HG03520 (cell line): ENCODE results near the gene ELL3.
"Not testable (repeated sequence)": the region's sequence is repeated elsewhere in the genome, so short reads cannot be mapped to it uniquely, and the experiment has no call there.

Experiments used
- ATAC-seq: cut with Tn5 transposase; IDR thresholded peaks from one replicate; pipeline ENCODE4 v1.9.1; 2021; ENCODE audit warnings: mild to moderate bottlenecking, moderate library complexity; ENCODE audit not compliant: unreplicated experiment

ELL3 gene

DNA sequence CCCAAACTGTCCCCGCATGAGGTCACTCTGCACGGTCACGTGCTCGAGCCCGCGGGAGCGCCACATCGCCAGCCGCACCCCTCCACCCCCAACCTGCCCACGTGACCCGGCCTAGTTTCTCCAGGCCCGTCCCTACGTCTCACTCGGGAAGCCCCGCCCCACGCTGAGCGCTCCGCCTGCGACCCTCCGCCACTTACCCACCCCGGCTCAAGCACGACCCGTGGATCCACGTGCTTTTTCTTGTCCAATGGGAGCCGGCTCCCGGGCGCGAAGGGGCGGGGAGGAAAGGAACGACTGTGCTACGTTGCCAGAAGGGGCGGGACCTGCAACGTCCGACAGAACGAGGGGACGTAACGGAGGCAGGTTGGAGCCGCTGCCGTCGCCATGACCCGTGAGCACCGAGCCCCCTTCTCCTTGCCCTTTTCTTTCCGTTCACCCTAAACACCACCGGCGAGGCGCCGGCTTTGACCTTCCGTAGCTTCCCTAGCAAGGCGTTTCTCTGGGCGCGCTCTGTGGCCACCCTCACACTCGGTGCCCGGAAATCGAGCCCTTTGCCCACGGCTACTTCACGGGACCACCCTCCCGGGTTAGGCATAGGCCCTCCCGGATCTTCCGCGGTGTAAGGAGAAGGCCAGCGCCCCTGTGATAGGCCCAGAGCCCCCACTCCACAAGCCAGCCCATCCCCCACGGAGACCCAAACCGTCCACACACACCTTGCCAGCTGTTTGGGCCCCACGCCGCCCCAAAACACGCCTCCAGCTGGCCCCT, 15.4 kb upstream of the ELL3 start, which contains the start of gene SERF2:
SERF2 (plus strand) TSS at position 328 of the 768 bp plus-strand sequence; CDS start at position 385, 57 bp downstream.
- peak; percentile 83 for ATAC-seq

DNA sequence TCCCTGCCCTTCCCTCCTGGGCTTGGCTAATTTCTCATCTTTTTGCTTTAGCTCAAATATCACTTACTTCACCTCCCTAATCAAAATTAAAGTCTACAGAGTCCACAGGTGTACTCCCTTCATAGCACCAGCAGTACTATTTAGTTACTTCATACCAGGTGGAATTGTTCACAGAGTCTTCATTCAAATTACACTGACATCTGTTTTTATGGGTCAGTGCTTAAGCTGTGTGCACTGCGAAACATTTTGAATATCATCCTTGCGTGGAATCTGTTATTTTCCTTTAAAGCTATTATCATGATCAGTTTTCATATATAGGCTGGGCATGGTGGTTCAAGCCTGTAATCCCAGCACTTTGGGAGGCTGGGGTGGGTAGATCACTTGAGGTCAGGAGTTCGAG, 12.6 kb upstream of the ELL3 start:
- ATAC-seq: no peak

DNA sequence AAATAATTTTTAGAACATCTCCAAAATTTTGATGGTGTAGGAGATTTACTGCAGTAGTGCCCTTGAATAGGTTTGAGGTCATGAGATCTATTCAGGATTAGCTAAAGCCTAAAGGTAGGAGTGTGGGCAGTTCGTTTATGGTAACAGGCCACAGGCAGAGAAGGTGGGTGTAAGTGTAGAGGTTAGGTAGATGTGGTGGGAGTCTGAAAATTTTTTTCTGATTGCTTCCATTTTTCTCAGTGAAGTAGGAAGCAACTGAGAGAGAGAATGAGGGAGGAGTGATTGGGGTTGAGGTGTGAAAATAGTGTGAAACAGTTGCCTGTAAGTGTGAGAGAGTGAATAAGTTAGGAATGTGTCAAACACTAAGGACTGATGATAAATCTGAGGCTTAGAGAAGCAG, 2.2 kb upstream of the ELL3 start:
- ATAC-seq: no peak

DNA sequence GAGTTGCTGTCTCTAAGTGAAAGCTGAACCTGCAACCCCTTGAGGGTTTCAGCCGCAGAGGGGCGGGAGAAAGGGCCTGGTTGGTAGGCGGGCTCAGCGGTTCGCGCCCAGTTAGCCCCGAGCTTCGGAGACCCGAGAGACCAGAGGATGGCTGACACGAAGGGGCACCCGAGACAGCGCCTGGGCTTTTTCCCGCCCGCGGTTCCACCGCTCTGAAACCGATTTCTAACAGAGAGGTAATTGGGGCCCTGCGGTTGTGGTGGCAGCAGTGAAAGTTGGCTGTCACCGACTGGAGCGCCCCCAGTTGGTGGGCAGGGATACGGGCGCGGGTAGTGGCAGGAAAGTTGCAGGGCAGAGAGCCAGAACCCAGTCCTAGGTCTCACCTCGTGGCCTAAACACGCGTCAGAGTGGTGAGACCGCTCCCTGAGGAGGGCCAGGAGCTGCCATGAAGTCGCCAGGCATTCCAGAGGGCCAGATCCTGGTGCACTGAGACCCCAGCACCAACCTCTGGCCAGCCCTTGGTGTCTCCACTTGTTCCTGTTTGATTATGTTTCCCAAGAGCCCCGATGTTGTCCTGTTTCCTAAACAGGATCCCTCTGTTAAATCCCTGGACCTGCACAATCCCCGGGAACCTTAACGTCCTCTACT, 625 bp upstream of the ELL3 start:
- ATAC-seq: peak; percentile 40

DNA sequence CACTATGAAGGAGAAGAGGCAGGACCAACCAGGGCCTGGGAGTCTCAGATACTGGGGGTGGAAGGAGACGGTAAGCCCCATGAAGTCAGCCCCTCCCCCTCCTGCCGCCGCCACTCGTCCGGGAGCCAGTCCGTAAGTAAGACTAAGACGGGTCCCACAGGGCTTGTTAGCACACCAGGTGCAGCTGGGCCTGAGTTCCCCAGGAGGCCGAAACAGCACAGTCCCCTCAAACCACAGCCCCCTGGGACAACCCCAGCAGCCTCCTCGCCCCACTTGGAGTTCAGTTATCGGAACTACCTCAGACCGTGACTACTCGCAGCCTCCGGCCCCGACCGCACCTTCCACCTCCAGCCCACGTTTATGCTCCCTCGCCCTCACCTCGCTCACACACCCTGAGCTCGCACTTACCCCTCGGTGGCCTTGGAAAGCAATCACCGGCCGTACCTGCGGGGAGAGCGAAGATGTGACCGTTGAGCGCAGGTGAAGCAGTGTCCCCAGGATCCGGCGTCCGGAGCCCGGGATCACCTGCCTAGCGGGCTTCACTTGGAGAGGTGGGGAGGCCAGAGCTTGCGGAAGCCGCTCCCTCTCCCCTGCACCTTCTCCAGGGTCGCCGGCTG, 557 bp downstream of the ELL3 start:
- peak; percentile 47 for ATAC-seq

DNA sequence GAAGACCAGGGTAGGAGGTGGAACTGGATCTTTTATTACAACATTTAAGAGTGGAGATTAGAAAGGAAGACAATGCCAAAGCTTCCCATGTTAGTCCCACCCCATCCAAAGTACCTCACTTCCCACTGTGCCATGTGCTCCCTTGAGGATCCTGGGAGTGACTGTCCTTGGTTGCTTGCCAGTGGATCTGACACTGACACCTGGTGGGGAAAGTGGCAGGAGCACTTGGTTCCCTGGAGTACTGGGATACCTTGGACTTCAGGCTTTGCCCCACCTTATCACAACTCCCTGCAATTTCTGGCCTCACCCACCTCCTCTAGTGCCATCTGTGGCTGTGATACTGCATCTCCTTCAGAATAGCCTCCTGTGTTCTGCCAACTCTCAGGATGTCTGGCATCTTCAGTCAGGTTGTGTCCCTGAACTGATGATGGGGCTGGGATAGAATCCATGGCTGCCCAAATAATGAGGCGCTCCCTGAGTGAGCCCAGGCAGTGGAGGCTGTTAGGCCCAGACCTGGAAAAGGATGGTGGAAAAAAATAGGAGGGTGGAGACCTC, 1.3 kb downstream of the ELL3 start:
- no peak for ATAC-seq

DNA sequence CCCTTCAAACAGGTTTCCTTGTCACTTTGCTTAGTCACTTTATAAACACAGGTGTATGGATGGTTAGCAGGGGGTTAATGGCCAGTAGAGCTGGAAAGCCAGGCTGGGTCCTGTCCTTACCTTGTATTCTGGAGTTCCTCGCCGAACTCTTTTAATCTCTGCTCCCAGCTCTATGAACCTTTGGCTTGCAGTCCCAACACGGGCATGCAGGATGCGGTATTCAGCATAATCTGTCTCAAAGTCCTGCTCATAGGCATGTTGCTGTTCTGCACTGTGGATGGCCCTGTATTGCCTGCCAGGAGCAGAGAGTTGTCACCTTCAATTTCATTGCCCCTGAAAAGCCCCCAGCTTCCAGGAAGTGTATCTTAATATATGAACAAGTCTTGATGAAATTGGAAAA, 2.7 kb downstream of the ELL3 start:
- ATAC-seq: no peak

DNA sequence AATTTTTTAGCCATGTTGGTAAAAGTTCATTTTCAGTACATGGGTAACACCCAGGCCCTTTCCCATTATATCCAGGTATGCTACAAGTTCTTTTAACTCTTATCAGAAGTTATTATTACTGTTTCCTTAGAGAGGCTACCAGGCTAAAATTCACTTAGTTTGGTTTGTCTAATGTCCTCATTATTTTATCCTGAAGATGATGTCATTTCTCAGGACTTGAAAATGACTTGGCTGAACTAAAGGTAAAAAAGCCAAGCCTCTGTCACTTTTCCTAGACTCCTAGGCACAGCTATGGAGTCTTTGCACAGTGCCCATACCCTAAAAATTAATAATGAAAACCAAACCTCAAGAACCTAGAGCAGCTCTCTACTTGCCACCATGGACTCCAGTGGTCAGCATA, 4.1 kb downstream of the ELL3 start:
- ATAC-seq: no peak

DNA sequence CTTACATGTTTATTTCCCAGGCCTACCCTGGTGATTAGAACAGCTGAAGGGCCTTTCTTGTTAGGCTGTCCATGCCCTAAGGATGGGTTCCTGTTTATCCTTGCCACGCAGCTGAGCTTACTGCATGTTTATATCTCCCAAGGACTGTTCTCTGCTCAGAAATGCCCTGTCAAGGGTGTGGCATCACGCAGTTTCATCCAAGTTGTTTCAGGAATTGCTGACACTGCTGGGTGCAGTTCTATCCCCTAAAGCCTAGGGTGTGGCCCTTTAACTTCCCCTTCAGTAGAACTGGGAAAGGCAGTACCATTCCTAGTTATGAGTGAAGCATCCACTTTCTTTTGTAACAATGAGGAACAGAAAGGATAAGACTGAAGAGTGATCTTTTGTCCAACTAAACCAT, 5.0 kb downstream of the ELL3 start:
- no peak for ATAC-seq

DNA sequence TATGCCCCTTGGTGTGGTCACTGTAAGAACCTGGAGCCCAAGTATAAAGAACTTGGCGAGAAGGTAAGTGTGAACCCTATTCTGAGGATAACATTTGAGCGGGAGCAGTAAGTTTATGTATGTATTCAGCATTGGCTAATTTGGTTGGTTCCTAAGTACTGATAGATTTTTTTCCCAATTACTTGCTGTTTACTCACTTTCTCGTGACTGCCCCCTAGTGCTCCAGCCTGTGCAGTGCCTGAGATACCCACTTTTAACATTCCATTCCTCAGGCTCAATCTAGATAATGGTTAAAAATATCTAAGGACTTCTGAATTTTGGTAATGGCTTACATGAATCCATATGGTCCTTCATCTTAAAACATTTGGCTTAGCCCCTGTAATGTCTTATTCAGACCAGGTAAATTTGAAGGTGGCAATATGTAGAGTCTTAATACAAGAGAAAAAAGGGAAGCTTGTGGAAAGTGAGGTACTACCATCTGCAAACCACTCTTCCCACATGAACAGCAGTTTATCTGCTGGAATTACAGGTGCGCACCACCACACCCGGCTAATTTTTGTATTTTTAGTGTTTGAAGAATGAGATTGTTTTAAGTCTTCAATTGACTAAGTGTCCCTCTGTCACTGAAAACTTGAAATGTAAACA, 7.1 kb downstream of the ELL3 start:
- ATAC-seq: no peak

DNA sequence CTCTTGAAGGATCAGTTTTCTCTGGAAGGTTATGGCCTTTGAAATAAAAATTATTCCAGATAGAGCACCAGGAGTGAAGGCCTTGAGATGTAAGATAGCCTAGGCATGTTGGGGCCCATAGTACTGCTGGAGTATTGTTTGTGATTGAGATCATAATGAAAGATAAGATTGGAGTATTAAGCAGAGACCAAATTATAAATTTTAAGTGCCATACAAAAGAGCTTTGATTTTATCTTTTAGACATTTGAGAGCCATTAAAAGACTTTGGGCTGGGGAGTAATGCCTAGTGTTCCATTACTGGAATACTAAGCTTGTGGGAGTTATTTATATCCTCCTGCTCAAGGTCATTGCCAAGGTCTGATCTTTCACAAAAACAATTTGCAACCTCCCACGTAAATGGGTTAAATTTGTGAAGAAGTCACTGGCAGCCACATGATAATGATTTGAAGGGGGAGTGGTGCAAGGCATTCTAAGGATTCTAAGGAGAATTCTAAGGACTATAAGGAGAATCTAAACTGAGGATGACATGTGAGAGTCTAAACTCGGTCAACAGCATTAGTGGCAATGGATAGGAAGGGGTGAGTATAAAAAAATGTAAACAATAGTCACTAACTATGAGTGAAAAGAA, 12.8 kb downstream of the ELL3 start:
- no peak for ATAC-seq

DNA sequence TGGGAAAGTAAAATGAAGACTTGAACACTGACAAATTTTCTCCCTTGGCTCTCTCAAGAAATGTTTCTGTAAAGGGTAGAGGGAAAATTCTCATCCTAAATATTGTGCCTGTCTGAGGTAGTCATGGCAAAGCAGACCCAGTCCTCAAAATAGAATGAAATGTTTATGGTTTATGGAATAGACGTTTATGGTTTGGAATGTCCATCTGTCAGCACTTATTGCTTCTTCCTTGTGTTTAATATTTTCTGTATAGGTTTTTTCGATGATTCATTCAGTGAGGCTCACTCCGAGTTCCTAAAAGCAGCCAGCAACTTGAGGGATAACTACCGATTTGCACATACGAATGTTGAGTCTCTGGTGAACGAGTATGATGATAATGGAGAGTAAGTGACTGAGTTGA, 13.9 kb downstream of the ELL3 start:
- no peak for ATAC-seq

DNA sequence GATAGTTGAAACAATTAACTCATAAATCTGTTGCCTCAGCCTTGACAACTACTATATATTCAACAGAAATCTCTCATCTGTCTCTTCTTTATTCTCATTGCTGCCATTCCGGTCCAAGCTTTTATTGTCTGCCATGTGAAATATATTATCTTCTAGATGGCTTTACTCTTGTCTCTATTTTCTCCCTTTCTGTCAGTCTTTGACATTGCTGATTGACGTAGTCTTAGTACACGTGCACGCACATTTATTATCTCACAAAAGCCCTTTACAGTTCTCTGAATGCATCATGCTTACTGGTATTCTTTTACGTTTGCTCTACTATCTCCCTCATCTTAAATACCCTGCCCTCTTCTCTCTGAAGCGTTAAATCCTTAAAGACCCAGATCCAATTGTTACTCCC, 24.9 kb downstream of the ELL3 start:
- no peak for ATAC-seq

DNA sequence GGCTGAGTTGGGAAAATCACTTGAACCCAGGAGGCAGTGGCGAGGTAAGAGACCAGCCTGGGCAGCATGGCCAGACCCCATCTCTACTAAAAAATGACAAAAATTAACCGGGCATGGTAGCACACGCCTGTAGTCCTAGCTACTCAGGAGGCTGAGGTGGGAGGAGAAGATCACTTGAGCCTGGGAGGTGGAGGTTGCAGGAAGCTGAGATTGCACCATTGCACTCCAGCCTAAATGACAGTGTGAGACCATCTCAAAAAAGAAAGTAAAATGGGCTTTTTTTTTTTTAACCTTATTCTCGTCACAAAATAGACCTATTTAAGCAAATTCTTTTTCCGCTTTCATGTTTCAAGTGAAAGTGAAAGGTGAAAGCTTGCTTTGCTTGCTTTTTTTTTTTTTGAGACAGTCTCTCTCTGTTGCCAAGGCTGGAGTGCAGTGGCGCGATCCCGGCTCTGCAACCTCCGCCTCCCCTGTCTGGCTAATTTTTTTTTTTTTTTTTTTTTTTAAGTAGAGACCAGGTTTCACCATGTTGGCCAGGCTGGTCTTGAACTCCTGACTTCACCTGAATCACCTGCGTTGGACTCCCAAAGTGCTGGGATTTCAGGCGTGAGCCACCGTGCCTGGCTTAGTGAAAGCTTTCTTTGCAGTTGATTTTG, 26.9 kb downstream of the ELL3 start:
- ATAC-seq: no peak

DNA sequence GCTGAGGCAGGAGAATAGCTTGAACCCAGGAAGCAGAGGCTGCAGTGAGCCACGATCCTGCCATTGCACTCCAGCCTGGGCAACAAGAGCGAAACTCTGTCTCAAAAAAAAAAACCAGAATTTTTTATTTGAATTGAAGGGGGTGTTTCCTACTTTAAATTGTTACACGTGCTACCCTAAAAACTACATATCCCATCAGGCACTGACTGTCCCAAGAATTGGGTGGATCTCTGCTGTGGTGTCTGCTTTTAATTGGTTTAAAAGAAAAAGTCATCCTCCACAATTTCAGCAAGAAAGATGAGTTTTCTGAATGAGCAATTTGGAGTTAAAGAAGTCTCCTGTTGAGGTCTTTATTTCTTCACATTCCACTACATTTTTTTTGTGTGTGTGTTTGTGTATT, 28.4 kb downstream of the ELL3 start:
- no peak for ATAC-seq

DNA sequence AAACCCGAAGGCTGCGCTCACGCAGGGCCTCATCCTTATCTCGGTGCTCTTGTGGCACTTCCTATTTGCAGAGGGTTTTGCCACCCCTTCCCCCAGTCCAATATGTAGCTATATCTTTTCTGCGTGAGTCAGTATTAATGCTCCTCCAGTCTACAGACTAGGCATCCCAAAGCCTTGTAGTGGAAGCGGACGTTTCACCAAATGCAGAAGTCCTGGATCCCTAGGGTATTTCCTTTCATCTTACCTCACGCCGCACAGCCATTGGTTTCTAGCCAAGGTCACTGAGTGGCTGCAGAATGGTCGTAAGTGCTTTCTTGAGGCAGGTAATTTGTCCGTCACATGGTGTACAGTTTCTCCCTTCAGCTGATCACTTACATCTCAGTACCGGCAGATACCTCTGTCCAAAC, 29.9 kb downstream of the ELL3 start:
- not testable (repeated sequence) for ATAC-seq

DNA sequence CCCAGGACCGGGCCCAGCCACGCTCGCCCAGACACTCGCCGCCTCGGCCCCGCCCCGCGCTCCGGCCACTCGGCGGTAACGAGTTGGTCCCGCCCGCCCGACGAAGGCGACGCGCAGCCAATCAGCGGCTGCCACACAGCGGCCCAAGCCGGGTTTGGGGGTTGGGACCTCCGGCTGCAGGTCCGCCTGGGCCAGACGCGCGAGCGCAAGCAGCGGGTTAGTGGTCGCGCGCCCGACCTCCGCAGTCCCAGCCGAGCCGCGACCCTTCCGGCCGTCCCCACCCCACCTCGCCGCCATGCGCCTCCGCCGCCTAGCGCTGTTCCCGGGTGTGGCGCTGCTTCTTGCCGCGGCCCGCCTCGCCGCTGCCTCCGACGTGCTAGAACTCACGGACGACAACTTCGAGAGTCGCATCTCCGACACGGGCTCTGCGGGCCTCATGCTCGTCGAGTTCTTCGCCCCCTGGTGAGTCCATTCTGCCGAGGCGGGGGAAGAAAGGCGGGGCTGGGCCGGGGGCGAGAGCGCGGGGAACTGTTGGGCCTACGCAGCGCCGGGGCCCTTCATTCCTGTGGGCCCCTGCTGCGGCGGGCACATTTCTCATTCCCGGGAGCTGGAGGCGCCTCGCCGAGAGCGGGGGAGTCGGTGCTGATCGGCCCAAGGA, 30.4 kb downstream of the ELL3 start, which contains the start of gene PDIA3:
PDIA3 (plus strand) TSS at position 194 of the 658 bp plus-strand sequence; CDS start at position 296, 102 bp downstream.
- peak; percentile 66 for ATAC-seq

DNA sequence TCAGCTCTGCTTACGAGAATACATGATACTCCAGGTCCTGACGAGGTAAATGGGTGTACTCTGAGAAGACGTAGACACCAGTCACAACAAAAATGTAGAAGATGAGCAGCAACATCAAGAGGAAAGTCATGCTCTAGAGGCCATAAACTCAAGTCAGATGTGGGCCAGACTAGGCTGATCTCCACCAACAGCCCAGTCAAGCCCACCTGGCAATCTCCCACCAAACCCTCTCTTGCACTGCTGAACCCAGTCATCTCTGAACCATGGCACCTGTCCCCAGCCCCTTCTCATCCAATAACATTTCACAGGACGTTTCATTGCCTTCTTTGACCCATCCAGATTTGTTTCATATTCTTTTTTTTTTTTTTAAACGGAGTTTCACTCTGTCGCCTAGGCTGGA, 41.4 kb downstream of the ELL3 start:
- no peak for ATAC-seq

DNA sequence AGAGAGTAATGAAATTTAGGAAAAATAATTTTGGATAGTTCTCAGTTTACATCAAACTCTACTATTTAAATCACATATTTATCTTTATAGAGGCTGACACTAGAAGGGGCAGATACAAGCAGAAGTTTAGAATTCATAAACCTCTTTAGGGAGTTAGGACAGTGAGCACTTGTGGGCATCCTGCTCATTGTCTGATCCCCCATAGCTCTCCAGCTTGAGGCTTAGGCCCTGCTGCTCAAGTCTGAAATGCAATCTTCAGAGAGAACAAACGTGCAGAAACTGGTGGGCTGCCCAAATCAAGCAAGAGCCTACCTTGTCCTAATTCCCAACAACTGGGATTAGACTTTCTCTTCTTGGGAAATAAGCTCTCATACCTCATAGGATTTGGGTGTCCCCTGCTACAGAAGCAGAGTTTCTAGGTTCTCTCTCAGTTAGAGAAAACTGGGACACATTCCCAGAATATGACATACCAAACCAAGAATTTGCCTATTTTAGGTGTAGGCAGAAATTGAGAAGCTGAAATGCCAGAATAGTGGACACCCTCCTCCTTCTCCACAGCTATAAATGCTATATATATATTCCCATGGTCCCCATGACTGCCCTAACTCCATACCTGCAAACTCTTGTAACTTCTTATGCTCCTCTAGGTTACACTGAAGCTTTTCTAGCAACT, 48.6 kb downstream of the ELL3 start:
- ATAC-seq: not testable (repeated sequence)
